GM19043 (cell line): ENCODE data around the gene MCRIP2.

Experiments used
- ATAC-seq: cut with Tn5 transposase; IDR thresholded peaks from one replicate; pipeline ENCODE4 v1.9.1; 2021; ENCODE audit warnings: low read depth; ENCODE audit not compliant: unreplicated experiment

Gene MCRIP2

GRCh38 chr16:616733-617586, 24.7 kb upstream of the MCRIP2 start:
- no peak for ATAC-seq

GRCh38 chr16:617855-618254, 23.8 kb upstream of the MCRIP2 start:
- no peak for ATAC-seq

GRCh38 chr16:619476-620100, 22.0 kb upstream of the MCRIP2 start:
- no peak for ATAC-seq

- no peak for ATAC-seq
Measured at GRCh38 chr16:620700-621525, 20.7 kb upstream of the MCRIP2 start.

GRCh38 chr16:621526-622105, 20.0 kb upstream of the MCRIP2 start:
- ATAC-seq, result no peak

GRCh38 chr16:622920-623280, 18.7 kb upstream of the MCRIP2 start:
- no peak for ATAC-seq

- ATAC-seq, result no peak
Measured at GRCh38 chr16:624526-625070, 17.0 kb upstream of the MCRIP2 start.

- ATAC-seq, result no peak
Measured at GRCh38 chr16:625117-625976, 16.3 kb upstream of the MCRIP2 start.

GRCh38 chr16:625977-626765, 15.5 kb upstream of the MCRIP2 start:
- no peak for ATAC-seq

- no peak for ATAC-seq
Measured at GRCh38 chr16:626787-627453, 14.7 kb upstream of the MCRIP2 start.

- no peak for ATAC-seq
Measured at GRCh38 chr16:627454-628239, 14.0 kb upstream of the MCRIP2 start.

GRCh38 chr16:628321-629061, 13.1 kb upstream of the MCRIP2 start:
- no peak for ATAC-seq

- no peak for ATAC-seq
Measured at GRCh38 chr16:629185-629832, 12.3 kb upstream of the MCRIP2 start.

- no peak for ATAC-seq
Measured at GRCh38 chr16:629833-630248, 11.8 kb upstream of the MCRIP2 start.

GRCh38 chr16:630249-630814, 11.3 kb upstream of the MCRIP2 start:
- no peak for ATAC-seq

GRCh38 chr16:630815-631405, 10.7 kb upstream of the MCRIP2 start, which contains the start of gene WFIKKN1:
Gene WFIKKN1 (plus strand): TSS chr16:630985. CDS start chr16:631254, 269 bp downstream.
- ATAC-seq, result no peak
